GM18526 (cell line): ENCODE results near the gene MAPK4.

Experiments
- POLR2A ChIP-seq: IDR thresholded peaks from 3 replicates; pipeline ENCODE4 v1.6.1; 2011; ENCODE audit not compliant: insufficient read length; ENCODE audit errors: extremely low read depth

The MAPK4 gene

DNA sequence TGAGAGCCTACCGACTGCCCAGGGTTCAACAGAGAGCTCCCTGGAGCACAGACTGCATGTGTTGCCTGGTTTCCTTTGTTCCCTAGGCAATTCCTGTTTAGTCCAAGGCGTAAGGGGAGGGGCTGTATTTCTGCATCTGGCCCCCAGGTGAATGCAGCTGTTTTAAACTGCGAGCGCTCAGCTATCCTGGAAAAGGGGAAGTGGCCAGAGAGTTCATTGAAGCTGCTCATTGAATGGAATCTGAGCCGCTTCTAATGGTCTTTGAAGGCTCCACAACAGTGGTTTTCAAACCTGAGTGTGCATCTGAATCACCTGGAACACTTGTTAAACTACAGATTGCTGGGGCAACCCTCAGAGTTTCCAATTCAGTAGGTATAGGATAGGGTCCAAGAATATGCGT, 18.1 kb downstream of the MAPK4 start:
- no peak for TF ChIP-seq POLR2A

DNA sequence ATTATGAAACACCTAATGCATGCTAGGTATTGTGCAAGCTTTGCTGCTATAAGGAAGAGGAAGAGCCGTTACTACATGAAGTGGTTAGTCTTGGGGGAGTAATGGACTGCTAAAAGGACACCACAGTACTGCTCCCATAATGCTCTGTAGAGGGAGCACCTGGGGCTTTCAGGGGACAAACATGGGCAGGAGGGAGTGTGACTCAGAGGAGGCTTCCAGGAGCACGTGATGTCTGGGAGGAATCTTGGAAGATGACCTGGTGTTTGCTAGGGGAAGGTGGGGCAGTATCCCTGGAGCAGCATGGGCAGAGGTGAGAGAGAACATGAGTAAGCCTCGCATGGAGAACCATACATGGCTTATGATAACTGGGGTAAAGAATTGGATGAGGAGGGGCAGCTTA, 18.8 kb downstream of the MAPK4 start:
- no peak for TF ChIP-seq POLR2A

DNA sequence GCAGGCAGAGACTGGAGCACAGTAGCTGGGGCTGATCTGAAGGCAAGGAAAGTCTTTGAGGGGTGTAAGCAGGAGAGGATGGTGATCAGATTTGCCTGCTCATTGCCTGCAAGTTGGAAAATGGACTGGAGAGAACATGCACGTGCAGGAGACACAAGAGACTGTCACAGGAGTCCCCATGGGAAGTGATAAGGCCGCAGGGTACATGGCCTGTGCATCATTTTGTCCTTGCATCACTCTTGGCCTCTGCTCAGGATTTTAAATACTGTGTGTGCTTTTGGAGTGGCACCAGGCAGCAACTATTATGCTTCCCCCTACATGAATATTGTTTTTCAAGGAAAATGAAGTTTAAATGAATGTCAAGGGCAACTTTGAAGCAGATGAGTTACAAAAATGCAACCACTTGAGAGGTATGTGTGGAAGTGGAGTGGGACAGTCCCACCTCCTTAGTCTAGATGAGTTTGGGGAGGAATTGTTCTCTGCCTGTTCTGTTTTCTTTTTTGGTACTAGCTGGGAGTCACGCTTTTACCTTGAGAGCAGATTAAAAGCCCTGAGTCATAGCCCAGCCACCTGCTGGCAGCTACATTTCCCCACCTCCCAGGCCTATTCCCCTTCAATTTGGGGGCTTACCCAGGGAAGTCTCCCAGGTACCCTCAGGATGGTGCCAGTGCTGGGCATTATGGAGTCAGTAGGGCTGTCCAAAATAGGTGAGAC, 19.3 kb downstream of the MAPK4 start:
- no peak for TF ChIP-seq POLR2A

DNA sequence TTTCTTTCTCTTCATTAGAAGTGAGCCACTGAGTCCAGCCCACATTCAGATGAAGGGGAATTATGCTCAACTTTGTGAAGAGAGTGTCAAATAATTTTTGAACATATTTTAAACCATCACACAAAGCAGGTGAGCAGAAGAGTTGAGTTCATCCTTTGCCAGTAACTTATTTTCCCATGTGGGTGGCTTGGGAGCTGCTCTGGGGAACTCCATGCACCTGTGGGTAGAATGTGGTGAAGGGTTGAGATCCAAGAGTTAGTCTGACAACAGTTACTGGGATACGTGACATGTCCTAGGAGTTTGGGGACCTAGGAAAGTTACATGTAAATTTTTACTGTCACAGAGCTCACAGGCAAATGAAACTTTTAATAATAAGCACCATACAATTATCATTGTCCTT, 21.6 kb downstream of the MAPK4 start:
- TF ChIP-seq POLR2A: no peak

DNA sequence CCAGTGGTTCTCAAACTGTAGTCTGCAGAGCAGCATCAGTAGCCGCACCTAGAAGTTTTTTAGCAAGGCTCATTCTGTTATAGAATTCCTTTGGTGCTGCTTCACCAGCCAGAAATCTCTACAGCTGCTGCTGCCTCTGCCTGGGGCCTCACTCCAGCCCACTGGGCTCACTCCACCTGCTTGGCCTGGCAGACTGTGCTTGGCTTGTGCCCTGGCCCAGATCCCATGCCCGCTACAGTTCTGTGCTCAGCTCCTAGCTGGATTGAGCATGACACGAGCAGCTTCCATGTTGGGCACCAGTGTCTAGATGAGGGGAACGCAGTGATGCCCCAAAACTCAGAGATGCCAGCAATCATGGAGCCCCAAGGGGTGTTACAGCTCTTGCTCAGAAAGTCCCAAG, 22.6 kb downstream of the MAPK4 start:
- TF ChIP-seq POLR2A: no peak

DNA sequence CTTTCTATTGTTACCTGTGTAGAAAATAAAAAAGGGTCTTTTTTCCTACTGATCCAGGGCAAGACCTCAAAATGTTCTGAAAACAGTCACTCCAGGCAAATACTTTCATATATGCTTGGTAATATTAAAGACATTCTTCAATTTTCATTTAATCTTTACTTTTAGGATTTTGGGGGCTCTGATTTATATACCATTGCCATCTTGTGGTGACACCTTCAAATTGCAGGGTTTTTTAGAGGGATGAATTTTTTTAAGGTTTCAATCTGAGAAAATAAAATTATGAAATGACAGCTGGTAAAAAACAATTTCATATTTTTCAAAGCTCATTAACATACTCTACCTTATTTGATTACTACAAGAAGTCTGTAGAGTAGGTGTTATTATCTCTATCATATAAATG, 26.8 kb downstream of the MAPK4 start:
- no peak for TF ChIP-seq POLR2A

DNA sequence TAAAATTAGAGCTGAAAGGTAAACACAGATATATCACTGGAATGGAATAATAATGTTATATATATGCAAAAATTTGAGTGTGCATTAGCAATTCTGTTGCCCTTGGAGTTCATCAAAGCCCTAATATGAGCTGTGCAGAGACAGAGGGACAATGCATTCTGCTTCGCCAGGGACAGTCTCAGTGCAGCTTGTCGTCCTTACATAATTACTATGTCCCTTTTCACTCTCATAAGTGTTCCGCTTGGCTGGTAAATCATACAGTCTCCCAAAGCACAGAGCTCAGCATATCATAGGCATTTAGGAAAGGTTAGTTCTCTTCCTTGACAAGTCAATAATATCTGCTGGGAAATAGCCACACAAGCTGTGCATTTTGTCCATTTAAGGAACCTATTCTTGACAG, 30.7 kb downstream of the MAPK4 start:
- no peak for TF ChIP-seq POLR2A

DNA sequence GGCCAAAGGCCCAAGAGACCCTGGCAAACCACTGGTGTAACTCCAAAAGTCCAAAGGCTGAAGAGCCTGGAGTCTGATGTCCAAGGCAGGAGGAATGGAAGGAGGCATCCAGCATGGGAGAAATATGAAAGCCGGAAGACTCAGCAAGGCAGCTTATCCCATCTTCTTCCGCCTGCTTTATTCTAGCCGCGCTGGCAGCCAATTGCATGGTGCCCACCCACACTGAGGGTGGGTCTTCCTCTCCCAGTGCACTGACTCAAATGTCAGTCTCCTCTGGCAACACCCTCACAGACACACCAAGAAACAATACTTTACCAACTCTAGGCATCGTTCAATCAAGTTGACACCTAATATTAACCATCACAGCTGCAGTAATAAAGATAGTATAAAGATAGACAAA, 34.1 kb downstream of the MAPK4 start:
- TF ChIP-seq POLR2A: no peak

DNA sequence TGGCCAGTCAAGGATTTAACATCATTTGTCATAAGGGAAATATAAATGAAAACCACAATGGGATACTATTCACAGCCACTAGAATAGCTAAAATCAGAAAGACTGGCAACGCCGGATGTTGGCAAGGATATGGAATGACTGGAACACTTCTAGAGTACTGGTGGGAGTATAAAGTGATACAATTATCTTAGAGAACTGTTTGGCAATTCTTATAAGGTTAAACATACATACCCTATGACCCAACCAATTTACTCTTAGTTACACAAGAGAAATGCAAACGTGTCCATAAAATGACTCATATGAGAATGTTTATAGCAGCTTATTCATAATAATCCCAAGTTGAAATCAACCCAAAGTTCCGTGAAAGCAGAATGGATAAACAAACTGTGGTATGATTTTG, 35.1 kb downstream of the MAPK4 start:
- no peak for TF ChIP-seq POLR2A

DNA sequence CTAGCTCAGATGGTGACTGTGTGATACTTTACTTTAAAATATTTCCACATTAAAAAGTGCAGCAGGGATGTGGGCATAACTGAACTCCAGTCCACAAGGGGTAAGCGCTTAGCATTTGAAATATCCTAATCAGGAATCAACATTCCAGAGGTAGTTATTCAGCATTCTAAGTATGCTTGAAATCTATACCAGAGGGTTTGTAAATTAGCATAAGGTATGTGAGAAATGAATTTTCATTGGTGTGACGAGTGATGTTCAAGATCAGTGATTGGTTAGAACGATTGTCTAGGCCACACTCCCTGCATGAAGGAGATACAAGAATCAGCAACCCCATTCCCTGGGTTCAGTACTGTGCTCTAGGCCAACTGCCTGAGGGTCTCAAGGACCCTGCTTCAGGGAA, 42.6 kb downstream of the MAPK4 start:
- no peak for TF ChIP-seq POLR2A

DNA sequence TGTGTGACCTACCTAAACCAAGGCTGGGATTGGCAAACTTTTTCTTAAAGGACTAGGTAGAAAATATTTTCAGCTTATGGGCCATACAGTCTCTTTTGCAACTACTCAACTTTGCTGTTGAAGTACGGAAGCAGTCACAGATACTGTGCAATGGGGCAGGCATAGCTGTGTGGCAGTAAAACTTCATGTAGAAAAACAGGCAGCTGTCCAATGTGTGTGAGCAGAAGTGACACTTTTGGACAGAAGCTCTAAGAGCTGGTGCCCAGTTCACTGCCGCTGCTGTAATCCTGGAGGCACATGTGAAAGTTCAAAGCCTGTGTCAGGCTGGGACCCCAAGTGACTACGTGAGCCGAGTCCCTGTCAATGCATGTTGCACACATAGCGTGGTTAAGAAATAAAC, 46.7 kb downstream of the MAPK4 start:
- TF ChIP-seq POLR2A: no peak

DNA sequence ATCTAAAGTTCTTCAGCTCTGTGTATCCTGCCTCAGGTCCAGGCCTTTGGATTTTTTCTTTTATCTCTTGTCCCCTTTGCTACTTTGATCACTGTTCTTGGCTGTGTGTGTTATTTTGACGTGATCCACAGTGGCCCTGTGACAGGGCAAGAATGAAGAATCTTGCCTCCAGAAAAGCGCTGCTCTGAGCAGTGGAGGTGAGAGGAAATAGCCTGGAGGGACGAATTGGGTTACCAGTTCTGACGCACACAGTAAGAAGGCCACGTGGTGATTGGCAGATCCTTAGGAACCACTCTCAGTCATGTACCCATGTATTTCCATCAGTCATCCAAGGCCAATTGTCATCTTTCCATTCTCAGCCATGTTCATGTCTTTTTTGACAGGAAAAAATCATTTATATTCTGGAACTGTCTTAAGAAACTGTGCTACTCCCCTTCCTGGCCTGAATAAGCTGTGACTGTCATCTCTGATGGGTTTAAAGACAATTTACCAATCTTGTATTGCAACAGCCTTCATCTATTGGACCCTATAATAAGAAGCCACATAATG, 47.6 kb downstream of the MAPK4 start:
- TF ChIP-seq POLR2A: no peak

DNA sequence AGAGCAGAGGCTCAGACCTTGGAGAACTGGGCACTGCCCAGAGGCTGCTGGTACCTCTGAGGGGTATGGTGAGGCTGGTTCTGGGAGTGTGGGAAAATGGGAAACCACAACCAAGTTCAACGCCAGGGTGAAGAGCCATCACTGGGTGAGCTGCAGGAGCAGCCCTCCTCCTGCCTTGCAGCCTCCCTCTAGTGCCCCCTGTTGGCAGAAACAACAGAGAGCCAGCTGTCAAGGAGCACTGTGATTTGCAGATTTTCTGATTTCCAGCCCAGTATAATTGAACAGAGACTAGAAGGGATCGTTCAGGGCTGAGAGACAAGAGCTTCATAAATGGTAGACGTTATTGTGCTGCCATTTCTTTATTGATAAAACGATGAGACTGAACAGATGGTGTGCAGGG, 50.5 kb downstream of the MAPK4 start:
- TF ChIP-seq POLR2A: no peak

DNA sequence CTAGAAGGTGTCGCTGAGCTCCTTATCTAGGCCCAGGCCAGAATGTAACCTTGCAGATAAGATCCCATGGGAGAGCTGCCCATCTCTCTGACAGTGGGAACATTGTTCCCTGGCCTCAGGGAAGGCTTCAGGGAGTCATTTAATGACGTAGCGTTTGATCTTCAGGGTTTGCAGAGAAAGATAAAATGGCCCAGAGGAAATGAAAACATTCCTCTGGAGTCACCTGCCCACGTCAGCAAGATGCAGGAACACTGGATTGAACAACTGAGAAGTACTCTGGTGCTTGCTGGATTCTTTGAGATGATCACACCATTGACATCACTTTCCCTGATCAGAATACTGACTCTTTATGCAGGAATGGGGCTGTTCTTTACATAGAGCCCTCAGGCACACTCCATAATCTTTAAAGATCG, 51.6 kb downstream of the MAPK4 start:
- TF ChIP-seq POLR2A: no peak

DNA sequence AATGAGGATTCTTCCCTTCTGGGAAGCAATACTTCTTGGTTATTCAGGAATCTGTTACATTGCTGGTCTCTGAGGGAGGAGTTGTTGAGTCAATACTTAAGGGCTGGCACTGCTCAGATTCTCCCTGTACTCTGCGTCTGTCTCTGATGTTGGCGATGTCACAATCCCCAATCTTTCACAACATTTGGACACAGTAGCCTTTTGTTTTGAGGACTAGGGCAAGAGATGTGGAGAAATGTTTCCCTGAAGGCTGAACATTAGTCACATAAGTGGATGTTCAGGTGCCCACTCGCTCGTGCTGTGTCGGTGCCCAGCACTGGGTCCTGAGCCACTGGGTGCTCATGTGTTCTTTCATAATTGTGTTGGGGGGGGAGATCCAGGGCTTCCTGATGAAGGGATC, 55.0 kb downstream of the MAPK4 start:
- TF ChIP-seq POLR2A: no peak

DNA sequence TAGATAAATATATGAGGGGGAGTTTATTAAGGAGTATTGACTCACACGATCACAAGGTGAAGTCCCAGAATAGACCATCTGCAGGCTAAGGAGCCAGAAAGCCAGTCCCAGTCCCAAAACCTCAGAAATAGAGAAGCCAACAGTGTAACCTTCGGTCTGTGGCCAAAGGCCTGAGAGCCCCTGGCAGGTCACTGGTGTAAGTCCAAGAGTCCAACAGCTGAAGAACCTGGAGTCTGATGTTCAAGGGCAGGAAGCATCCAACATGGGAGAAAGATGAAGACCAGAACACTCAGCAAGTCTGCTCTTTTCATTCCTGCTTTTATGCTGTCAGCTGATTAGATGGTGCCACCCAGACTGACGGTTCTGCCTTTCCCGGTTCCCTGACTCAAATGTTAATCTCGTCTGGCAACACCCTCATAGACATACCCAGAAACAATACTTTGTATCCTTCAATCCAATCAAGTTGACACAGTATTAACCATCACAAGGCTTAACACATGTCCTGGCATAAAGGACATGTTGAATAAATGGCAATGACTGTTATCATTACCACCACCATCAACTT, 56.7 kb downstream of the MAPK4 start:
- no peak for TF ChIP-seq POLR2A

DNA sequence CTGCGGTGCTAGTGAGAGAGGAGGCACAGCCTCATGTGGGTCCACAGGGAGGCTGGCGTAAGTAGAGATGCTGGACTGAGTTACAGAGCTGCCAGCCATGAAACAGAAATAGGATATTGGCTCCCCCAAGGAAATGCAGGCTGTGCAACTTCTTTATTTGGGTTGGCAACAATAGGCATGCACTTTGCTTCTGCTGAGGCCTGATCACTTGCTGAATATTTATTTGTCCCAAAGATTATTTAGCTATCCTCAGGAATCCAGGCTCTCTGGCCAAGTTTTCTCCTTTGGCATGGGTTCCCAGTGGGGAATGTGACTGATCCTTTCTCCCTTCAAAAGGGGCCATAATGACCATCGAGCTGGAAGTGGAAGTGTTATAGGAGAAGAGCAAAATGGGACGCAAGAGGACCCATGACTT, 60.0 kb downstream of the MAPK4 start:
- TF ChIP-seq POLR2A: no peak
